Measurements from ENCODE around the gene MLLT6. TPM values are rescaled to one million over a fixed set of nuclear protein-coding genes. Genes with fewer than 3 reads are reported as not detected.
"Not testable (repeated sequence)": the region's sequence is repeated elsewhere in the genome, so short reads cannot be mapped to it uniquely, and the experiment has no call there.

Gene MLLT6
- total RNA-seq, 1 experiment from 2014 or later, result 38.5 TPM

DNA sequence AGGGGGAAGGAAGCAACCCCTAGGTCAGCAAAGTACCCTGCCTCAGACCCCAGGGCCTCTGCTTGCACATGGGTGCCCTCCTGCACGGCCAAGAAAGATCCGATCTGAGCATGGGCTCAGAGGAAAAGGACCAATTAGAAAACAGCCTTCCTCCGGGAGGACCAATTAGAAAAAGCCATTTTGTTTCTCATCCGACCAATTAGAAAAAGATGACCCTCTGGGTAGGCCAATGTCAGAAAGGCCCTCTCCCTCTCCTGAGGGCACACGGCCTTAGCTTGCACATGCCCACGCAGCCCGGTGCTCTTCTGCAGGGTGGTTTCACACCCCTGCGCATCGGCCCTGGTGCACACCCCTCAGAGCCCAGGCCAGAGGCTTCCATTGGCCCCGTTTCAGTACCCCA lies 20.0 kb downstream of the MLLT6 start:
- no peak for DNase-seq (ENCODE audit: low read depth)

DNA sequence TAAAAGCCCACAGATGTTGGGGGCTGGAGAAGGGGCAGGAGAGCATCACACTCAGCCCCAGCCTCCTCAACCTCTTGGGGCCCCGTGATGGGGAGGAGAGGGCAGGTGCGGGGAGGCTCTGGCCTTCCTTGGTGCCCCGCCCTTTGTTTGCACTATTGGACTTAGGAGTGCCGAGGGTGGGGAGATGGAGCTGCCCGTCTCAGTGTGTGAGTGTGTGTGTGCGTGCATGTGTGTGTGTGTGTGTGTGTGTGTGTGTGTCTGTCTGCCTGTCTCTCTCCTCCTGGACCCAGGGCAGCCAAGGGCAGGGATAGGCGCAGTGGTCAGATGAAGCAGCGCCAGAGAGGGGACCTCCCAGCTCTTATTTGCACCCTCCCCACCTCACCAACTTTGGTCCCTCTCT lies 21.1 kb downstream of the MLLT6 start:
- not testable (repeated sequence) for DNase-seq (ENCODE audit: low read depth)

DNA sequence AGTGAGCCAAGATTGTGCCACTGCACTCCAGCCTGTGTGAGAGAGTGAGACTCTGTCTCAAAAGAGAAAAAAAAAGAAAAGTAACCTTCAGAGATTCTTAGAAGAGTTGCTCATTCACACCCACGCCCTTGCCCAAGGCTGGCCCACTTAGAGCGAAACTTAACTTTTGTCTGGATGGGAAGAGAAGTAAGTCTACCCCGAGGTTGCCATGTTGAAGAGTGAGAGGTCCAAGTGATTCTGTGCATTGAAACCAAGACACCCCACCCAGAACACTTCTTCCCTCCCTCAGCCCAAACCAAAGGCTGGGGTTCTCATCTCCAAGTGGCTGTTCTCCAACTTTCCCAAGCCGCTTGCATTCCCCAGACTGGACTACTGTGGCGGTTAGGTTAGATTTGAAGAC lies 22.7 kb downstream of the MLLT6 start:
- DNase-seq (ENCODE audit: low read depth), result no peak

DNA sequence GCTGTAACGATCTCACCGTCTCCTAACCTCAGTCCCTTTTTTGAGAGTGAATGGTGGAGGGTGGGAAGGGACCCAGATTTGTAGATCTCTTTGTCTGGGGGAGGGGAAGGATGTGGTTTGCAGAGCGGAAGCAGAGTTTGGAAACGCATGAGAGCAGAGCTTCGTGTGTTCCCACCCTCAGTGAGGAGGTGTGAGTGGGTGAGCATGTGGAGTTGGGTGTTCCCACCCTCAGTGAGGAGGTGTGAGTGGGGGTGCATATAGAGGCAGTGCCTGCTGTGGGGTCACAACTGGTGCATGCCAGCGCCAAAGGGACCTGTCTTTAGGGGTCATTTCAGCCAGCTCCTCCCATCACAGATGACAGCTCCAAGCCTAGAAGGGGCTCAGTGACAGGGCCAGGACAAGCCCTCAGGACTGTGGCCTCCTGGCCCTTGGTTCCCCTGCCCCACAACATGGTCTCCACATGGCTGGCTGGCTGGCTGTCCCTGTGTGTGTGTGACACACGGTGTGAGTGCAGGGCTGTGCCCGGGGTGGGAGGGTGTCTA lies 23.3 kb downstream of the MLLT6 start:
- no peak for DNase-seq (ENCODE audit: low read depth)

DNA sequence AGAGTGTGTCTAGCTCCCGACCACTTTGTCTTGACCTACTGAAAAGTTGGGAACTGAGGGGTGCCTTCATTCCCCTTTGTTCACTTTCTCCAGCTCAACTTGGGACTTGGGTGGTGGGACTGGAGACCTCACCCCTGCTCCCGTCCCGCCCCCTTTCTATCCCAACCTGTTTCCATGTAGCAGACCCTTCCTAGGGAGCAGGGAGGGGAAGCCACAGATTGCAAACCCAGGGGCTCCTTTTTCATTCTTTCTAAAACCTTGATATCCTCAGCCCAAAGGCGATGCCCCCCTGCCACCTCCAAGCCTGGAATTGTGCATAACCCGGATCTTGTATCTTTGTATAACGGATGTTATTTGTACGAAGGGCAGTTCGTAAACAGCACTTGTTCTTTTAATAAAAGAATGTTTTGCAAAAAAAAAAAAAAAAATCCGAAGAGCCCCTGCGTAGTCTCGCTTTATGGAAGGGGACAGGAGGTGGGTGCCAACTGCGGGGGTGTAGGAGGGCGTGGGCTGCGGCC lies 24.4 kb downstream of the MLLT6 start:
- no peak for DNase-seq (ENCODE audit: low read depth)

DNA sequence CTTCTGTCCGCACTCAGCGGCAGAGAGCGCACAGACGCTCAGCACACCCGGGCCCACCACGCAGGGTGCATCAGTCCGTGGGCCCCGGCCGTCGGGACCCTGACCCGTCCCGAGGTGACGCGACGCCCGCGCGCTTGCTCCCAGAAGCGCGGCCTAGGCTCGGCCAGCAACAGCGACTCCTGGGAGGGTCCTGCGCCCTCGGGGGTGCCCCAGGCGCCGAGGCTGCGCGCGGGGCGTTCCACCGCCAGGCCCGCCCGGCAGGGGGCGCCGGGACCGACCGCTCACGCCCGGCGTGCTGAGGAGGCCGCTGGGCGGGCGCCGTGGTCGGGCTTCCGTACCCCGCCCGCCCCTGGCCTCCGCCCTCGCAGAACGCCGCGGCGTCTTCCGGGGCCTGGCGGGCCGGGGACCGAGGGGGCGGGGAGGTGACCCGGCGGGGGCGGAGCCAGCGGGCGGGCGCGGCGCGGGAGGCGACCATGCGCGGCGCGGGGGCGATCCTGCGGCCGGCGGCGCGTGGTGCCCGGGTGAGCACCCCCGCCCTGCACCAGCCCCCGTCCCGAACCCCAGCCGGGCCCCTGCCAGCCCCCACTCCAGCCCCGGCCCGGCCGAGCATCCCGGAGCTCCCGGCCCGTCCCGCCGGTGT lies 24.9 kb downstream of the MLLT6 start, which contains the start of gene CISD3:
Gene CISD3 (plus strand): TSS at position 456 of the 640 bp plus-strand sequence. CDS start 18 bp downstream, at position 474.
- DNase-seq (ENCODE audit: low read depth), result peak; percentile 69

DNA sequence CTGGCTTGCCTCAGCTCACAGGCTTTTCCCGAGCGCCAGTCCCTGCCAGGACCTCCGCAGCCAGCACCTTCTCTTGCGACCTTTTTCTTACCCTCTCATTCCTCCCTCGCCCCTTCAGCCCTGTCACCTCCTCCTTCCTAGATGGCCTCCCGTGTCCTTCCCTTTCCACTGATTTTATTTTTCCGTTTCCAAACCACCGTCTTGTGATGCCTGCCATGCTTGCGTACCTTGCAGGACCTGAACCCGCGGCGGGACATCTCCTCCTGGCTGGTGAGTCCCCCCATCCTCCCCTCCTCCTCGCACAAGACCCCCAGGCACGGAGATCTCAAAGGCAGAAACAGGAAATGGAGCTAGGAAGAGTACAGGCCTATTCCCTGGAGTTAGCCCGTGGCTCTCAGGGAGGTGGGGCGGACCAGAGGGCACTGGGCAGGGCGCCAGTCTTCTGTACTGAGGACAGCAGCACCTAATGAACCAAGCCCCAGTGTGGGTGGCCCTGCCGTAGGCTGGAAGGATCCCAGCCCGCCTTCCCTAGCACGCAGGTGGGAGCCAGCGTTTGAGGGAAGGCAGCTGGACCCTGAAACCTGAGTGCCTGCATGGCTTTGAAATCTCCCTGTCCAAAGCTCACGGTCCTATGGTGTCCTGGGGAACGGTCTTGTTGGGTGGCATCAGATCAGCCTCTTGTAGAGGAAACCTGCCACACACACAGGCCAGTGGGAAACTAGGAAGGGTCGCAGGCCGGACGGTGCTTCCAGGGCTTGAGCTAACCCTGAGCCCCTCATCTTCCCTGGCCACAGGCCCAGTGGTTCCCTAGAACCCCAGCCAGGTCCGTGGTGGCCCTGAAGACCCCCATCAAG lies 25.7 kb downstream of the MLLT6 start:
- peak; percentile 53 for DNase-seq (ENCODE audit: low read depth)

DNA sequence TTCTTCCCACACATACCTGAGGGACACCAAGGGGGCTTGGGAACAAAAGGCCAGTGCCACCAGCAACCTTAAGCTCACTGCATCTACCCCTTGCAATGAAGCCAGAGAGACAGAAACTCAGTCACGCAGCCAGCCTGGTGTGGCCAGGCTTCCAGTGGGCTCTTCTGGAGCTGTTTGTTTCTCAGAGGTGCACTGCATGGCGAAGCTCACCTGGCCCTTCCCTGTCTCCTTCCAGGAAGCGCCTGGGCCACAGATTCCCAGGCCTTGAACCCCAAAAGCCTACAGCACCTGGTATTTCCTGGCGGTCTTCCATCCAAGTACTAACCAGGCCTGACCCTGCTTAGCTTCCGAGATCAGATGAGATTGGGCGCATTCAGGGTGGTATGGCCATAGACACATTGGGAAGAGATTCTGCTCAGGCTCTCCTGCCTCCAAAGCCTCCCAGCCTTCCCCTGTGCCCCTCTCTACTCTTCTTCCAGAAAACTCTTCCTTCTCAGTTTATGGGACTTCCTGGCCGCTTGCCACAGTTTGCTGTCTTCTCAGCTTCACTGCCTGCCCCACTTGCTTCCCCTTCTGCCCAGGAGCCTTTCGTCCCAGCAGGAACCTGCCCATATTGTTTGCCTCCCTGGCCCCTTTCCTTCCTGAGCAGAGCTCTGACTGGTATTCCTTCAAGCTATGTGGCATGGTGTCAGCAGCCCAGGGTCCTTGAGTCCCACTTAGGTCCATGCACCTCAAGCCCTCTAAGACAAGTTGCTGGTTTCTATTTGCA lies 26.6 kb downstream of the MLLT6 start:
- DNase-seq (ENCODE audit: low read depth), result no peak

DNA sequence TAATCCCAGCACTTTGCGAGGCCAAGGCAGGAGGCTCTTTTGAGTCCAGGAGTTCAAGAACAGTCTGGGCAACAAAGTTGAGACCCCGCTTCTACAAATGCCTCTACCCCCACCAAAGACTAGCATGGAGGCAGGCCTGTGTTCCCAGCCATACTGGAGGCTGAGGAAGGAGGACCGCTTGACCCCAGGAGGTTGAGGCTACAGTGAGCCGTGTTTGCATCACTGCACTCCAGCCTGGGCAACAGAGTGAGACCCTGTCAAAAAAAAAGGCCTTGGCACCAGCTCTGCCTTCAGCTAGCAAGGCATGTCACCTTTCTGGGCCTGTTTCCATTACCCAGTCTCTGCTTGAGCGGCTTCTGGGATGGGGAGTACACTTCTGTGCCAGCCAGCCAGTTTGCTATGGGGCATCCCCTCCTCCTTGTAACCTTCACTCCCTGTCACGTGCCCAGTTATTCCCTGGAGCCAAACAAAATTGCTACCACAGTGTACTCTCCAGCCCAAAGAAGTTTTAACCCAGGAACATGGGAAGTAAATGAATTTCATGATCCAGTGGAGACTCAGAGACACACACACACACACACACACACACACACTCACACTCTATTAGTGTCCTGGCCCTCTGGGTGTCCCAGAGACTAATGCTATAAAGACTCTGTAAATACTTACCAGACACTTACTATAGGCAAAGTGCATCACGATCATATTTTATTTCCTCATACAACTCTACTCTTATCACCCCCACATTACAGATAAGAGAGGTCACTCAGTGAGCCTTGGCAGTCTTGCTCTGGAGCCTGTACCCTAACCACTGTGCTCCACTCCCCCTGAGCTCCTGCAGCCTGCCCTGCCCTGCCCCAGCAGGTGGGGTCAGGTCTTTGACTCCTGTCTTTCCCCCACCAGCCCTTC lies 27.6 kb downstream of the MLLT6 start:
- DNase-seq (ENCODE audit: low read depth), result no peak

DNA sequence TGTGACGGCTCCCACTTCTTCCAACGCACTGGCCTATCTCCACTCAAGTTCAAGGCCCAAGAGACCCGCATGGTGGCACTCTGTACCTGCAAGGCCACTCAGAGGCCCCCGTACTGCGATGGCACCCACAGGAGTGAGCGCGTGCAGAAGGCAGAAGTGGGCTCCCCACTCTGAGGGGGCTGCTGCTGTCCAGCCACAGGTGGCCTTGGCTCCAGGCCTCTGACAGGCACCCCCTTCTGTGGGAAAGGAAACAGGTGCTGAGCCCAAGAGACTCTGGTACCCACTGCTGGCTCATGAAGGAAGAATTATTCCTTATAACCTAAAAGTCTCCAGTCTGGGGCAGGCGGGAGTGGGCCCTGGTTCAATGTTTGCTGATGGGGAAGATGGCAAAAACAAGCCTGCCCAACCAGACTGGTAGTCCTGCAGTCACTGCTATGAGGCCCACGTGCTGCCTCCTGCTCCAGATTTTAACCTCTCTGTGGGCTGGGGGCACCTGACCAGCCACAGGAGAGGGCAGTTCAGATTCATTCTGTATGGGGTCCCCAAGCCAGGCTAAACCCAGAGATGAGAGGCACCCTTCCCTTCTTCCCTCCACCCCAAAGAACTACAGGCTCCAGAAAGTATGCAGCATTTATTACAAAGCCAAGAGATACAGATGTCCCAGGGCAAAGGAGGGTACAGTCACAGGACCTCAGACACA lies 28.4 kb downstream of the MLLT6 start:
- no peak for DNase-seq (ENCODE audit: low read depth)

DNA sequence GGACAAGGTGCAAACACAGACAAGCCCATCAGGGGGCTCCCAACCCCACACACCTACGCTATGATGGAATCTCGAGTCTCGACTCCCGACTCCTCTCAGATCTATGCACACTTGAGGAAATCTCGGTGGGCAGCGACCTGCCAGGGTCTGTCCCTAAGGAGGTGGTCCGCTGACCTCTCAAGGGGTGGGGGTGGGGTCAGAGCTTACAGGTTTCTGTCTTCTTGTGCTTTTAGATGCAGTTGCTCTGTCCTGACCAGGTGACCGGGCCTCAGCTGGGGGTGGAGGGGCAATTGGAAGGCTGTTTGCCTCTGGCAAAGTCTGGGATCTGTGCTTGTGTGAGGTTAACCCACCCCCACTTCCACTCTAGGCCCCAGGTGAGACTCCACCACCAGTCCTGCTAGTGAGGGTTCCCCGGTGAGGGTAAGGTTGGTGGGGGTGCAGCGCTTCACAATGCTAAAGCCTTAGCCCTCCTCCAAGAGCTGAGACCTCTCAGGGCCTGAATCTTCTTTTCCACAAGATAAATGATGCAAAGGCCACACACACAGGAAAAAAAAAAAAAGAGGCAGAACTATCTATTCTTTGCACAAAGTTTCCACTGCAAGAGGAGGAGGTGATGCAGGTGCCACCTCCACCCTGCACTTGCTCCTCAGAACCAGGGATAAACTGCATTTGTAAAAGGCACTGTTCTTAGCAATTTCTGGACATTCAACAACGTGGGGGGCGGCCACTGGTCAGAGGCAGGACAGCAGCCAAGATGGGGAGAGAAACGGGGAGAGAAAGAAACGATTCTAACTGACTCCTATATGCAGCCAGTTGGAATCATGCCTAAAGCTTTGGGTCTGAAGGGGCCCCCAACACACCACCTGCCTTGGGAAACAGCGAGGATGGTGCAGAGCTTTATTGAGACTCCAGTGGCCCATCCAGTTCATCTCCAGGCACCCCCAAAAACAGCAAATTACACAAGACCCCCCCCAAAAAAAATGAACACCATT lies 29.2 kb downstream of the MLLT6 start:
- DNase-seq (ENCODE audit: low read depth), result no peak

DNA sequence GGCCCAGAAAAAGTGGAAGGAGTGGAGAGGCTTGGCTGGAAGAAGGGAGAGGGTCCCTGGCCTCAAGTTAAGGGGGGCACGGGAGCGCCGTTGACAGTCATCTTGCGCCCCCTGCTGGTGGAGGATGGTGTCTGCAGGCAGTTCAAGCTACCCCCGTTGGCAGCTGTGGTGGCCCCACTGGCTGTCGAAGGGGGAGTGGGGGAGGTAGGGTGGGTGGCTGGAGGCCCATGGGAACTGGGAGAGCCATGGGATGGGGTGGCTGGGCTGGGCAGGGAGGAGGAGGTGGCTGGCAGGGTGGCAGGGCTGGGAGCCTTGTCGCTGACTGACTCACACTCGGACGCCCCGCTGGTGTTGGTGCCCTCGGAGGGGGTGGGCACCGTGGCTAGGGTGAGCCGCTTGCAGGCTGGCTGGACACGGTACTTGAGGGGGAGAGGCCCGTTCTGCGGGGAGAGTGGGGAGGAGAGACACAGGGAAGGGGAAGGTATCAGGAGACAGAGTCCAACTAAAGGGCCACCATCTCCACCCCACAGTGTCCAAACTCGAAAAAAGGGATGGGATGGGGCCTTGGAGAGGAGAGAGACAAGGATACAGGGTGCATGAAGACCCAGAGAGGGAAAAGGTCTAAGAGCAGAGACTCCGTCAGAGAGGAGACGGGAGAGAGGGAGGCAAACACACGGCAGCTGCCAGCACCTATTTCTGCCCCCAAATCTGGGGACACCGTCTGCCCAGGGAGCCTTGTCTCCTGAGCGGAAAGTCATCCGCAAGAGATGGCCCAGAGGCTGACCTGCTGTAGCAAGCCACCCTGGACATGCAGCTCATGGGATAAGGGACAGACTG lies 30.3 kb downstream of the MLLT6 start:
- DNase-seq (ENCODE audit: low read depth), result no peak

DNA sequence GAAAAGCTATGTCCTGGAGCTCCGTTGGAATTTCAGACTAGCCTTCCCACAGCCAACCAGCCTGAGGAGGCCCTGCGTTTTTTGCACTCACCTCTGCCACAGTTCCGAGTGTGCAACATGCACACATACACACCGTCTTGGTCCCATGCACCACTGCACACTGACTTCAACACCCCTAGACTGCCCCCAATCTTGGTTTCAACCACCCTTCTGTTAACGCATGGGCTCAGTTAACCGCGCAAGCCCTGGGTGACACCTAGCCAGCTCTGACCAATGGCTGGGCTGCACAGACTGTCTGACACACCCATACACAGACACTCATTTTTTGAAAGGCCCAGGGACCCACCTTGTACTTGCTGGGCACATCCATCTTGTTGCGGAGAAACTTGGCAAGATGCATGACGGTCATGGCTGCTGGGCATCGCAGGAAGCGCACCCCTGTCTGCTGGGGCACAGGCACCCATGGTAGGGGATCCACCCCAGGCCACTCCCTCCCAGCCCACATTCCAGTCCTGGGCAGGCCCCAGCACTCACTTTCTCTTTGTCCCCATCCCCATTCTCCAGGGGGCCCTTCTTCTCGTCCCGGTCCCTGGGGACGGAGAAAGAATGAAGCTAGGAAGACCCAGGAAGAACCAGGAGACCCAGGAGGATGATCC lies 33.1 kb downstream of the MLLT6 start:
- no peak for DNase-seq (ENCODE audit: low read depth)

DNA sequence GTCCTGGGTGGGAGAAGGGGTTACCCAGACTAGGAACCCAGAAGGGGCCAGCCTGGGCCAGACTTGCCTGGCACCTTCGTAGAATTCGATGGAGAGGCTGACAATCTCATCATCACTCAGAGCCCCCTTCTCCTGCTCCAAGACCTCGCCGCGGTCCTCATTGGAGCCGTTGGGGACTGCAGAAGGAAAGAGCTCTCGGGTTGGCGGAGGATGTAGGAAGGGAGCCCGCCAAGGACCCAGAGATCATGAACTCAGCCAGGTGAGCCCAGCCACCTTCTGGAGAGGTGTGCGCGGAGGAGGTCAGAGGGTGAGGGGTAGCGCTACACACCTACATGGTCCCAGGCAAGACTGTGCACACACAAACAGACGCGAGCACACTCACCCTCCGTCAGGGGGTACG lies 33.6 kb downstream of the MLLT6 start:
- DNase-seq (ENCODE audit: low read depth), result no peak

DNA sequence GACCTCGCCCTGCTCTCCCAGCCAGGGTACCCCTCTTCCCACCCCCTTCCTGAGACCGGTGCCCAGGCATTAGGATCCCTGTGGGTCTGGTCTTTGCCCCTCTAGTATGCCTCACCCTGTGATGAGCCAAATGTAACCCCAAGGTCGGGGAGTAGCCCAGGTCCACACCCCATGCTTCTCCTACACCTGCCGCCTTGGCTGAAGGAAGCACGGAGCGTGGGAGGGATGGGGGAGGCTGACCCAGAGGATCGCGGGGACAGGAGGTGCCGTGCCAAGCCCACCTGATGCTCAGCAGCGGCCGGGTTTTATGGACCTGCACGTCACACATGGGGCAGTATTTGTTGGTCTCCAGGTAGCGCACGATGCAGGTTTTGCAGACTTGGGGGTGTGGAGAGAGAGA lies 34.2 kb downstream of the MLLT6 start:
- no peak for DNase-seq (ENCODE audit: low read depth)

DNA sequence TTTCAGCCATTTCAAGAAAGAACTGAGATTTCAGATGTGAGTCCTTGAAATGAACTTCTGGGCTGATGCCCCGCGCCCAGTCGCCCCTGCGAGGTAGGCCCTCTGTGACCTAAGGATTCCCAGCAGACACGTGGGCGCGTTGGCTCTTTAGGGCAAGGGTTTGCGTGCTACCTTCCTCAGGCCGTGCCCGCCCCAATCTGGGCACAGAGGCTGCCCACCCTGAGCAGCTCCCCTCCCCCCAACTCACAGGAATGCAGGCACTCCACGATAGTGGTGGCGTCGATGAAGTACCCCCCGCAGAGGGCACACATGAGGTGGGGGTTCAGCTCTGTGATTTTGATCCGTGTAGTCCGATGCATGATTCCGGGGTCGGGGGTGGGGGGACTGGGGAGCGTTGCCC lies 35.0 kb downstream of the MLLT6 start:
- no peak for DNase-seq (ENCODE audit: low read depth)

DNA sequence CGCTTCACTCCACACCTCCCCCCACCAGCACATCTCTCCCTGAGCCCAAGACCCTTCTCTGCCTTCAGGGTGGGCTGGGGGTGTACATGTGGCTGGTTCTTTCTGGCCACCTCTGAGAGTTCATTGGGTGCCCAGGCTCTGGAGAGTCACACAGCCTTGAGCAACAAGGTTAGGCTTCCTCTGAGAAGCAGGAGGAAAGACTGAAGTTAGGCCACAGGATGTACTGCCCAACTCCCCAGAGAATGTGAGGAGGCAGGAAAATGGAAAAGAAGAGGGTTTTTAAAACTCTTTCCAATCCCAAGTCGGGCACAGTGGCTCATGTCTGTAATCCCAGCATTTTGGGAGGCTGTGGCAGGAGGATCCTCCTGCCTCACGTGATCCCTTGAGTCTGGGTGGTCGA lies 35.7 kb downstream of the MLLT6 start:
- no peak for DNase-seq (ENCODE audit: low read depth)
